ENCODE results near the gene USP46. TPM values are rescaled to one million over a fixed set of nuclear protein-coding genes. Genes with fewer than 3 reads are reported as not detected.

The USP46 gene, protein sequence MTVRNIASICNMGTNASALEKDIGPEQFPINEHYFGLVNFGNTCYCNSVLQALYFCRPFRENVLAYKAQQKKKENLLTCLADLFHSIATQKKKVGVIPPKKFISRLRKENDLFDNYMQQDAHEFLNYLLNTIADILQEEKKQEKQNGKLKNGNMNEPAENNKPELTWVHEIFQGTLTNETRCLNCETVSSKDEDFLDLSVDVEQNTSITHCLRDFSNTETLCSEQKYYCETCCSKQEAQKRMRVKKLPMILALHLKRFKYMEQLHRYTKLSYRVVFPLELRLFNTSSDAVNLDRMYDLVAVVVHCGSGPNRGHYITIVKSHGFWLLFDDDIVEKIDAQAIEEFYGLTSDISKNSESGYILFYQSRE
- total RNA-seq (2021; ENCODE audit: unreplicated experiment) (15.5 TPM), Bru-seq, nascent RNA (percentile 60 among the genes with signal in this experiment), BruChase-seq, experiment 1, labeled RNA remaining after a 2-hour chase (percentile 61 among the genes with signal in this experiment), BruChase-seq, experiment 2, labeled RNA remaining after a 6-hour chase (percentile 70 among the genes with signal in this experiment)
- polyA plus RNA-seq (2012; ENCODE audit: insufficient read length), result 7.2 TPM
- long read RNA-seq, full-length matches to known transcripts, result 26 of 35 reads
- long read RNA-seq, partial matches to known transcripts, result 1 of 35 reads
- long read RNA-seq, other reads (novel, unspliced or antisense), result 8 of 35 reads

DNA sequence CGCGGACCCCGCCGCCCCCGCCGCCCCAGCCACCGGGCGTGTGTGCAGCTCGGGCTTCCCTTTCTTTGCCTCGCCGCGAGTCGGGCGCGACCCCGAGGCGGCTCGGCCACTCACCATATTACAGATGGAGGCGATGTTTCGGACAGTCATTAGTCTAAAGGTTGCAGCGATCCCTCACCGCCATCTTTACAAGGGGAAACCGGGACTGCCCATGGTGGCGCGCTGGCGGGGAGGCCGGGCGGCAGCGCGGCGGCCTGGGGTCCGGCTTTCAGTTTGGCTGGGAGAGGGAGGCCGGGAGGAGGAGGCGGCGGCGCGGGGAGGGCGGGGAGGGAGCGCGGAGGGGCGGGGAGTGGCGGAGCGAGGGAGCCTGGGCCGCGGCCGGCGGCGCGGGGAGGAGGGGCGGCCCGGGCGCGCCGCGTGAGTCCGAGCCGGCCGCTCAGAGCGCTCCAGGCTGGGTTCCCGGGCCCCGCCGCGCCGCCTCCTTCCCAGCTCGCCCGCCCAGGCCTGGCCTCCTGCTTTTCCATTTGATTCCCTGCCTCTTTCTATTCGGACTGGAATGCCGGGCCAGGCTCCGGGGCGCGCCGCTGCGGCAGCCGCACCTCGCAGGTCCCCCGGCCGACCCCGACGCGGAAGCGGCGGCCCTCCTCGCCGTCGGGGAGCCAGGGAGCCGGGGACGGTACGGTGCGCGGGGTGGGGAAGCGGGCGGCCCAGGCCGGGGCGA lies at the start of gene USP46:
Gene USP46 (minus strand): TSS at position 301 of the 721 bp plus-strand sequence. CDS start 151 bp downstream, at position 150.
- no TSS peak for BruUV-seq (replicated peaks)
- ChIA-PET POLR2A (no interaction called here), CTCF (no interaction called here)
- Histone ChIP-seq H3K36me3 (ENCODE audit: control insufficient read depth, insufficient read depth, low read length) (peaks cover 5% of the 10 kb centered on the region; the same call in 1 of the 2 replicates), H3K27ac (ENCODE audit: low read length) (peak within 1 kb of the TSS; percentile 70), H3K4me1 (ENCODE audit: control insufficient read depth, insufficient read depth, low read length) (peaks cover 7% of the 10 kb centered on the region), H3K27me3 (ENCODE audit: control insufficient read depth, insufficient read depth, low read length) (no peaks in the 10 kb centered on the region), H3K4me3 (ENCODE audit: low read depth in 2 of 2, low read length in 2 of 2) (peak within 1 kb of the TSS; percentile 65 to 69), H3K9me3 (ENCODE audit: control insufficient read depth, insufficient read depth, low read depth, low read length) (no peaks in the 10 kb centered on the region)
- ATAC-seq, result peak; percentile 97
- intact Hi-C loops (cut with micrococcal nuclease; ENCODE audit: unreplicated experiment) (no loop called here), in situ Hi-C loops (cut with HindIII; ENCODE audit: low pct_unique_long_range_greater_than_20kb, low sequenced_read_pairs) (no loop called here)
- TF ChIP-seq POLR2AphosphoS5 (IDR thresholded peaks at IDR 0.05; ENCODE audit: low read depth, low read length) (0 out of 2 replicates have a peak, but pooled peaks have one; percentile 45), TCF7L2 (IDR thresholded peaks at IDR 0.05; ENCODE audit: low read depth, low read length) (no peak), SIN3A (IDR thresholded peaks at IDR 0.05; ENCODE audit: borderline replicate concordance, insufficient read depth, low read depth, low read length) (no peak)
- no peak for DNase-seq (ENCODE audit: low read depth, low spot score)

DNA sequence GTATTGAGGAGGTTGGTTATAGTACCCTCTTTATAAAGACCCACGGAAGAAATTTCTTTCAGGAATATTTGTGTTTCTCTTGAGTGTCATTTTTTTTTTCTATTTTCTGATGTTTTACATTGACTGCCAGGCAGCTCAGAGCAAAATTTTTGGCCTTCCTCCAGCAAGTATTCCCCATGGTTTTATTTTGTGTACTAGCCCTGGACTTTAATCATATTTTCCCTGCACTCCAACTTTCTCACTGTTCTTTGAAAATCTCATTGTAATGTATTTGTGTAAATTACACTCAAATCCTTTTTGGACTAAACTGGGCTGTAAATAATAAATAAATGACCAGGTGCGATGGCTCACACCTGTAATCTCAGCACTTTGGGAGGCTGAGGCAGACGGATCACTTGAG lies 45.6 kb upstream of the USP46 start:
- BruUV-seq (replicated peaks), result no TSS peak
- Histone ChIP-seq H3K36me3 (ENCODE audit: control insufficient read depth, insufficient read depth, low read length) (no peaks in the 10 kb centered on the region), H3K9me3 (ENCODE audit: control insufficient read depth, insufficient read depth, low read depth, low read length) (no peaks in the 10 kb centered on the region), H3K27ac (ENCODE audit: low read length) (no peak overlapping the region), H3K4me1 (ENCODE audit: control insufficient read depth, insufficient read depth, low read length) (no peaks in the 10 kb centered on the region), H3K4me3 (ENCODE audit: low read depth in 2 of 2, low read length in 2 of 2) (no peak overlapping the region), H3K27me3 (ENCODE audit: control insufficient read depth, insufficient read depth, low read length) (no peaks in the 10 kb centered on the region)
- ATAC-seq (no peak), DNase-seq (ENCODE audit: low read depth, low spot score) (no peak)
- CTCF ChIA-PET, result no interaction called here
- TF ChIP-seq POLR2AphosphoS5 (IDR thresholded peaks at IDR 0.05; ENCODE audit: low read depth, low read length) (no peak), TCF7L2 (IDR thresholded peaks at IDR 0.05; ENCODE audit: low read depth, low read length) (no peak), SIN3A (IDR thresholded peaks at IDR 0.05; ENCODE audit: borderline replicate concordance, insufficient read depth, low read depth, low read length) (no peak)
- TF ChIP-seq, protein P1, sequence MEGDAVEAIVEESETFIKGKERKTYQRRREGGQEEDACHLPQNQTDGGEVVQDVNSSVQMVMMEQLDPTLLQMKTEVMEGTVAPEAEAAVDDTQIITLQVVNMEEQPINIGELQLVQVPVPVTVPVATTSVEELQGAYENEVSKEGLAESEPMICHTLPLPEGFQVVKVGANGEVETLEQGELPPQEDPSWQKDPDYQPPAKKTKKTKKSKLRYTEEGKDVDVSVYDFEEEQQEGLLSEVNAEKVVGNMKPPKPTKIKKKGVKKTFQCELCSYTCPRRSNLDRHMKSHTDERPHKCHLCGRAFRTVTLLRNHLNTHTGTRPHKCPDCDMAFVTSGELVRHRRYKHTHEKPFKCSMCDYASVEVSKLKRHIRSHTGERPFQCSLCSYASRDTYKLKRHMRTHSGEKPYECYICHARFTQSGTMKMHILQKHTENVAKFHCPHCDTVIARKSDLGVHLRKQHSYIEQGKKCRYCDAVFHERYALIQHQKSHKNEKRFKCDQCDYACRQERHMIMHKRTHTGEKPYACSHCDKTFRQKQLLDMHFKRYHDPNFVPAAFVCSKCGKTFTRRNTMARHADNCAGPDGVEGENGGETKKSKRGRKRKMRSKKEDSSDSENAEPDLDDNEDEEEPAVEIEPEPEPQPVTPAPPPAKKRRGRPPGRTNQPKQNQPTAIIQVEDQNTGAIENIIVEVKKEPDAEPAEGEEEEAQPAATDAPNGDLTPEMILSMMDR (IDR thresholded peaks at IDR 0.05), result no peak
- TF ChIP-seq, protein P2, sequence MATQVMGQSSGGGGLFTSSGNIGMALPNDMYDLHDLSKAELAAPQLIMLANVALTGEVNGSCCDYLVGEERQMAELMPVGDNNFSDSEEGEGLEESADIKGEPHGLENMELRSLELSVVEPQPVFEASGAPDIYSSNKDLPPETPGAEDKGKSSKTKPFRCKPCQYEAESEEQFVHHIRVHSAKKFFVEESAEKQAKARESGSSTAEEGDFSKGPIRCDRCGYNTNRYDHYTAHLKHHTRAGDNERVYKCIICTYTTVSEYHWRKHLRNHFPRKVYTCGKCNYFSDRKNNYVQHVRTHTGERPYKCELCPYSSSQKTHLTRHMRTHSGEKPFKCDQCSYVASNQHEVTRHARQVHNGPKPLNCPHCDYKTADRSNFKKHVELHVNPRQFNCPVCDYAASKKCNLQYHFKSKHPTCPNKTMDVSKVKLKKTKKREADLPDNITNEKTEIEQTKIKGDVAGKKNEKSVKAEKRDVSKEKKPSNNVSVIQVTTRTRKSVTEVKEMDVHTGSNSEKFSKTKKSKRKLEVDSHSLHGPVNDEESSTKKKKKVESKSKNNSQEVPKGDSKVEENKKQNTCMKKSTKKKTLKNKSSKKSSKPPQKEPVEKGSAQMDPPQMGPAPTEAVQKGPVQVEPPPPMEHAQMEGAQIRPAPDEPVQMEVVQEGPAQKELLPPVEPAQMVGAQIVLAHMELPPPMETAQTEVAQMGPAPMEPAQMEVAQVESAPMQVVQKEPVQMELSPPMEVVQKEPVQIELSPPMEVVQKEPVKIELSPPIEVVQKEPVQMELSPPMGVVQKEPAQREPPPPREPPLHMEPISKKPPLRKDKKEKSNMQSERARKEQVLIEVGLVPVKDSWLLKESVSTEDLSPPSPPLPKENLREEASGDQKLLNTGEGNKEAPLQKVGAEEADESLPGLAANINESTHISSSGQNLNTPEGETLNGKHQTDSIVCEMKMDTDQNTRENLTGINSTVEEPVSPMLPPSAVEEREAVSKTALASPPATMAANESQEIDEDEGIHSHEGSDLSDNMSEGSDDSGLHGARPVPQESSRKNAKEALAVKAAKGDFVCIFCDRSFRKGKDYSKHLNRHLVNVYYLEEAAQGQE (IDR thresholded peaks at IDR 0.05; ENCODE audit: insufficient read depth in 1 of 2, low read depth in 2 of 2, low read length in 1 of 2), result no peak
- POLR2A ChIA-PET, result no interaction called here
- in situ Hi-C loops (cut with HindIII; ENCODE audit: low pct_unique_long_range_greater_than_20kb, low sequenced_read_pairs), result no loop called here
- intact Hi-C loops (cut with micrococcal nuclease; ENCODE audit: unreplicated experiment), result no loop called here
